PC-9 (cell line): ENCODE data around the gene IDH2. TPM values are rescaled to one million over a fixed set of nuclear protein-coding genes. Genes with fewer than 3 reads are reported as not detected.
"Not testable (repeated sequence)": the region's sequence is repeated elsewhere in the genome, so short reads cannot be mapped to it uniquely, and the experiment has no call there.

Experiments used
- Bru-seq: library from RNA; stranded (reverse); fragments of 400-500 nt; gene quantifications from one replicate; lab custom pipeline; 2021; lab: Mats Ljungman, UMichigan
- BruChase-seq, 2 experiments: library from RNA; stranded (reverse); fragments of 400-500 nt; gene quantifications; one replicate each; lab custom pipeline; 2021; lab: Mats Ljungman, UMichigan
- BruUV-seq: library from RNA; stranded (reverse); fragments of 400-500 nt; replicated peaks from 2 replicates; lab custom pipeline; 2021; lab: Mats Ljungman, UMichigan
- CTCF ChIA-PET: fragments of 300-600 bp; sonication (Branson Sonifier 250); formaldehyde crosslinking; loops from one replicate; lab custom pipeline; 2022; ENCODE audit warnings: antibody characterized with exemption; lab: Charles Lee
- POLR2A ChIA-PET: fragments of 300-600 bp; sonication (Branson Sonifier 250); formaldehyde crosslinking; loops from one replicate; lab custom pipeline; 2022; ENCODE audit warnings: antibody characterized with exemption; ENCODE audit not compliant: unreplicated experiment; lab: Charles Lee
- DNase-seq, 2 experiments: peaks; one replicate each; pipeline versions ENCODE4 v3.0.0 to v3.0.0-alpha.2; 2015 to 2022; ENCODE audit warnings: mixed read lengths in 1 of 2
- H2AFZ ChIP-seq: fragments of 200-600 bp; sonication (generic); 2 replicates; pipeline ENCODE4 v1.8.1; 2017; ENCODE audit warnings: antibody characterized with exemption
- H3F3A ChIP-seq: fragments of 200-600 bp; sonication (generic); 2 replicates; pipeline ENCODE4 v1.8.1; 2017; ENCODE audit warnings: antibody characterized with exemption, mild to moderate bottlenecking, low read depth; ENCODE audit not compliant: insufficient read depth
- H3K27ac ChIP-seq: fragments of 200-600 bp; sonication (generic); 2 replicates; pipeline ENCODE4 v1.6.1; 2016; ENCODE audit warnings: mixed run types
- H3K27me3 ChIP-seq: fragments of 200-600 bp; sonication (generic); 2 replicates; pipeline ENCODE4 v1.6.1; 2016; ENCODE audit warnings: low read depth, mixed run types; ENCODE audit not compliant: insufficient read depth
- H3K36me3 ChIP-seq: fragments of 200-600 bp; sonication (generic); 2 replicates; pipeline ENCODE4 v1.6.1; 2016; ENCODE audit warnings: low read depth, mixed run types
- H3K4me1 ChIP-seq: fragments of 200-600 bp; sonication (generic); replicated peaks from 2 replicates; pipeline ENCODE4 v1.6.1; 2016; ENCODE audit warnings: mixed run types; ENCODE audit not compliant: insufficient read depth
- H3K4me2 ChIP-seq: fragments of 200-600 bp; sonication (generic); 2 replicates; pipeline ENCODE4 v1.6.1; 2017; ENCODE audit warnings: mixed run types
- H3K4me3 ChIP-seq: fragments of 200-600 bp; sonication (generic); 2 replicates; pipeline ENCODE4 v1.6.1; 2016; ENCODE audit warnings: mixed run types
- H3K79me2 ChIP-seq: fragments of 200-600 bp; sonication (generic); 2 replicates; pipeline ENCODE4 v1.6.1; 2017; ENCODE audit warnings: low read depth, mixed run types
- H3K9me2 ChIP-seq: fragments of 200-600 bp; sonication (generic); 2 replicates; pipeline ENCODE4 v1.8.1; 2017; ENCODE audit warnings: mild to moderate bottlenecking; ENCODE audit not compliant: insufficient read depth
- H3K9me3 ChIP-seq: fragments of 200-600 bp; sonication (generic); 2 replicates; pipeline ENCODE4 v1.8.1; 2016; ENCODE audit warnings: low read depth; ENCODE audit not compliant: insufficient read depth
- H4K20me1 ChIP-seq: fragments of 200-600 bp; sonication (generic); 2 replicates; pipeline ENCODE4 v1.8.1; 2017; ENCODE audit not compliant: insufficient read depth
- CTCF ChIP-seq: fragments of 200-600 bp; sonication (generic); conservative IDR thresholded peaks from 2 replicates; pipeline ENCODE4 v1.6.1; 2017; ENCODE audit warnings: mixed run types, antibody characterized with exemption, mild to moderate bottlenecking, moderate library complexity
- EZH2 ChIP-seq: fragments of 200-600 bp; sonication (generic); IDR thresholded peaks from 2 replicates; pipeline ENCODE4 v1.8.0; 2017; ENCODE audit warnings: antibody characterized with exemption, low read depth
- intact Hi-C: fragments of 100-400 bp; cut with micrococcal nuclease; formaldehyde crosslinking; loops from one replicate; pipeline ENCODE4 v1.10.0; 2022; ENCODE audit not compliant: unreplicated experiment
- long read RNA-seq: library from polyadenylated mRNA; stranded (forward); transcript quantifications from one replicate; pipeline ENCODE4 v2.0.0, GENCODE V29; 2022
- total RNA-seq: library from RNA; stranded (reverse); gene quantifications from 2 replicates; pipeline ENCODE4 v1.2.3, GENCODE V29; 2021

Gene IDH2
- total RNA-seq (87.9 and 96.7 TPM in 2 replicates), Bru-seq, nascent RNA (percentile 61 among the genes with signal in this experiment), BruChase-seq, experiment 1, labeled RNA remaining after a 2-hour chase (percentile 55 among the genes with signal in this experiment), BruChase-seq, experiment 2, labeled RNA remaining after a 6-hour chase (percentile 70 among the genes with signal in this experiment)
- long read RNA-seq, transcript IDH2-201 (11 exons, 2,694 nt), result major isoform, 383 of 420 reads
- long read RNA-seq, partial matches to known transcripts, result 16 of 420 reads
- long read RNA-seq, other reads (novel, unspliced or antisense), result 19 of 420 reads

GRCh38 chr15:90101969-90102890 is at the start of gene IDH2:
Gene IDH2 (minus strand): TSS chr15:90102468. CDS start chr15:90102390, 78 bp downstream.
- H3K4me2 ChIP-seq, result peak within 1 kb of the TSS; percentile 84
- H4K20me1 ChIP-seq, result peaks cover 3% of the 10 kb centered on the region; the same call in 1 of the 2 replicates
- peak within 1 kb of the TSS; percentile 89 for H2AFZ ChIP-seq
- no peak for TF ChIP-seq EZH2
- no peak for TF ChIP-seq CTCF
- peaks cover 48% of the 10 kb centered on the region for H3F3A ChIP-seq
- H3K36me3 ChIP-seq, result no peaks in the 10 kb centered on the region
- H3K27me3 ChIP-seq, result no peaks in the 10 kb centered on the region
- ChIA-PET POLR2A (interaction anchor here (0.5 to 0.6 kb wide), 3 partner anchors 110 to 341 kb away, joined by 3 to 4 read pairs (median 3); no protein-coding TSS in a partner anchor), CTCF (interaction anchor here (0.6 kb wide), 1 partner anchor 769 kb away, joined by 6 read pairs; no protein-coding TSS in a partner anchor)
- no peaks in the 10 kb centered on the region for H3K9me2 ChIP-seq
- no peak within 1 kb of the TSS for H3K27ac ChIP-seq
- H3K4me1 ChIP-seq, result peaks cover 89% of the 10 kb centered on the region
- BruUV-seq, result no TSS peak
- intact Hi-C loops, result loop anchor here (2.0 to 5.0 kb wide), 4 partner anchors 40 to 830 kb away; partner anchors contain the start of genes HDDC3 and MESP1
- peak; percentile 59 to 84 for DNase-seq
- peaks cover 32% of the 10 kb centered on the region for H3K79me2 ChIP-seq
- peak within 1 kb of the TSS; percentile 80 for H3K4me3 ChIP-seq
- no peaks in the 10 kb centered on the region for H3K9me3 ChIP-seq

GRCh38 chr15:90150551-90150950 is 48.3 kb upstream of the IDH2 start:
- DNase-seq, CTCF ChIA-PET, H3K79me2 ChIP-seq, H2AFZ ChIP-seq, H3K4me3 ChIP-seq, H3K27me3 ChIP-seq, H4K20me1 ChIP-seq, H3K36me3 ChIP-seq, H3F3A ChIP-seq, H3K9me3 ChIP-seq, H3K9me2 ChIP-seq, BruUV-seq, H3K27ac ChIP-seq, H3K4me2 ChIP-seq, POLR2A ChIA-PET: not testable (repeated sequence)
- H3K4me1 ChIP-seq, result peaks cover 31% of the 10 kb centered on the region
- intact Hi-C loops, result loop anchor here (5.0 kb wide), 1 partner anchor 53 kb away; no protein-coding TSS in a partner anchor

- H4K20me1 ChIP-seq, result no peaks in the 10 kb centered on the region
- peak overlapping the region; percentile 35; the same call in 1 of the 2 replicates for H3K4me2 ChIP-seq
- H3K9me3 ChIP-seq, result no peaks in the 10 kb centered on the region
- ChIA-PET CTCF (no interaction called here), POLR2A (no interaction called here)
- peaks cover 24% of the 10 kb centered on the region for H3K4me1 ChIP-seq
- no peaks in the 10 kb centered on the region for H3K27me3 ChIP-seq
- no peaks in the 10 kb centered on the region for H3K9me2 ChIP-seq
- no peak overlapping the region for H2AFZ ChIP-seq
- no peaks in the 10 kb centered on the region for H3K79me2 ChIP-seq
- intact Hi-C loops, result loop anchor here (5.0 kb wide), 1 partner anchor 52 kb away; no protein-coding TSS in a partner anchor
- BruUV-seq, result no TSS peak
- H3F3A ChIP-seq, result peaks cover 6% of the 10 kb centered on the region; the same call in 1 of the 2 replicates
- no peaks in the 10 kb centered on the region for H3K36me3 ChIP-seq
- DNase-seq, result no peak
- TF ChIP-seq EZH2 (no peak), CTCF (no peak)
- H3K27ac ChIP-seq, result no peak overlapping the region
- H3K4me3 ChIP-seq, result no peak overlapping the region
Measured at GRCh38 chr15:90149609-90150340, 47.5 kb upstream of the IDH2 start.

GRCh38 chr15:90146198-90146761 is 44.0 kb upstream of the IDH2 start:
- POLR2A ChIA-PET, H3K27me3 ChIP-seq, H3K9me3 ChIP-seq, H3F3A ChIP-seq, DNase-seq, intact Hi-C loops, H3K36me3 ChIP-seq, H4K20me1 ChIP-seq, H3K4me1 ChIP-seq, H3K4me3 ChIP-seq, H3K79me2 ChIP-seq, H3K9me2 ChIP-seq, H2AFZ ChIP-seq, BruUV-seq, H3K27ac ChIP-seq, H3K4me2 ChIP-seq: not testable (repeated sequence)
- CTCF ChIA-PET, result interaction anchor here (0.6 to 0.7 kb wide), 2 partner anchors 39 to 887 kb away, joined by 3 to 4 read pairs; no protein-coding TSS in a partner anchor
